ENCODE data around the gene BRAT1.
A peak's percentile ranks its signal among the peaks of the same experiment; 100 is the strongest.
"Not testable (repeated sequence)": the region's sequence is repeated elsewhere in the genome, so short reads cannot be mapped to it uniquely, and the experiment has no call there.

The BRAT1 gene

GRCh38 chr7:2535872-2536627, 19.3 kb downstream of the BRAT1 start:
- not testable (repeated sequence) for DNase-seq

GRCh38 chr7:2534214-2534613, 21.1 kb downstream of the BRAT1 start:
- DNase-seq = not testable (repeated sequence)

GRCh38 chr7:2533566-2533965, 21.8 kb downstream of the BRAT1 start:
- not testable (repeated sequence) for DNase-seq

GRCh38 chr7:2532816-2533215, 22.5 kb downstream of the BRAT1 start:
- not testable (repeated sequence) for DNase-seq

- not testable (repeated sequence) for DNase-seq
Observed at GRCh38 chr7:2532199-2532772, 23.0 kb downstream of the BRAT1 start.

- DNase-seq = not testable (repeated sequence)
Observed at GRCh38 chr7:2531796-2532110, 23.6 kb downstream of the BRAT1 start.

- peak; percentile 19 for DNase-seq
Observed at GRCh38 chr7:2530994-2531795, 24.1 kb downstream of the BRAT1 start.

GRCh38 chr7:2530071-2530987, 25.0 kb downstream of the BRAT1 start:
- DNase-seq = no peak

- no peak for DNase-seq
Observed at GRCh38 chr7:2529161-2530070, 25.9 kb downstream of the BRAT1 start.

GRCh38 chr7:2528481-2529095, 26.7 kb downstream of the BRAT1 start:
- no peak for DNase-seq

GRCh38 chr7:2527505-2528467, 27.5 kb downstream of the BRAT1 start:
- DNase-seq = no peak

GRCh38 chr7:2526659-2527504, 28.4 kb downstream of the BRAT1 start:
- DNase-seq = no peak

GRCh38 chr7:2525658-2526630, 29.4 kb downstream of the BRAT1 start:
- peak; percentile 15 for DNase-seq

GRCh38 chr7:2524808-2525657, 30.3 kb downstream of the BRAT1 start:
- DNase-seq = no peak

GRCh38 chr7:2523941-2524807, 31.1 kb downstream of the BRAT1 start:
- peak; percentile 95 for DNase-seq

- peak; percentile 86 for DNase-seq
Observed at GRCh38 chr7:2523461-2523936, 31.8 kb downstream of the BRAT1 start.

Data from NCI-H1105 treated with DMSO at 0.1 percent for 48 hours (cell line).